Left colon (tissue), 2 donors: ENCODE data around the gene SYT3. TPM values are rescaled to one million over a fixed set of nuclear protein-coding genes. Genes with fewer than 3 reads are reported as not detected.

ENCODE experiments used
- ATAC-seq: fragments of 200-7000 bp; cut with Tn5 transposase; one replicate; pipeline ENCODE4 v1.9.1; 2020; ENCODE audit warnings: mild to moderate bottlenecking, moderate library complexity
- DNase-seq, 2 donors: peaks; one replicate each; pipeline ENCODE4 v3.0.0-alpha.2; 2020
- intact Hi-C, 2 donors: fragments of 100-400 bp; cut with DNase I in 1 of 2; cut with micrococcal nuclease in 1 of 2; formaldehyde crosslinking; loops; one replicate each; pipeline versions ENCODE4 v1.11.2 to v1.14.0; 2022; cut with DNase I, micrococcal nuclease
- long read RNA-seq: library from polyadenylated mRNA; unstranded; transcript quantifications from one replicate; pipeline ENCODE4 v2.0.0, GENCODE V29; 2021
- total RNA-seq, 2 donors: library from RNA; stranded (reverse); fragmentation: NEBNext Ultra II Directional; extraction: Animal tissue kit (Norgen Biotek cat#: 25700); gene quantifications; one replicate each; pipeline ENCODE4 v1.2.1, GENCODE V29; 2021
- donor health status: DM: no; HTN: no; CAD: no.
- donor health status: DM: yes; HTN: yes; CAD: no.

The SYT3 gene, protein sequence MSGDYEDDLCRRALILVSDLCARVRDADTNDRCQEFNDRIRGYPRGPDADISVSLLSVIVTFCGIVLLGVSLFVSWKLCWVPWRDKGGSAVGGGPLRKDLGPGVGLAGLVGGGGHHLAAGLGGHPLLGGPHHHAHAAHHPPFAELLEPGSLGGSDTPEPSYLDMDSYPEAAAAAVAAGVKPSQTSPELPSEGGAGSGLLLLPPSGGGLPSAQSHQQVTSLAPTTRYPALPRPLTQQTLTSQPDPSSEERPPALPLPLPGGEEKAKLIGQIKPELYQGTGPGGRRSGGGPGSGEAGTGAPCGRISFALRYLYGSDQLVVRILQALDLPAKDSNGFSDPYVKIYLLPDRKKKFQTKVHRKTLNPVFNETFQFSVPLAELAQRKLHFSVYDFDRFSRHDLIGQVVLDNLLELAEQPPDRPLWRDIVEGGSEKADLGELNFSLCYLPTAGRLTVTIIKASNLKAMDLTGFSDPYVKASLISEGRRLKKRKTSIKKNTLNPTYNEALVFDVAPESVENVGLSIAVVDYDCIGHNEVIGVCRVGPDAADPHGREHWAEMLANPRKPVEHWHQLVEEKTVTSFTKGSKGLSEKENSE
- total RNA-seq, result not detected
- long read RNA-seq, result 0 reads

DNA sequence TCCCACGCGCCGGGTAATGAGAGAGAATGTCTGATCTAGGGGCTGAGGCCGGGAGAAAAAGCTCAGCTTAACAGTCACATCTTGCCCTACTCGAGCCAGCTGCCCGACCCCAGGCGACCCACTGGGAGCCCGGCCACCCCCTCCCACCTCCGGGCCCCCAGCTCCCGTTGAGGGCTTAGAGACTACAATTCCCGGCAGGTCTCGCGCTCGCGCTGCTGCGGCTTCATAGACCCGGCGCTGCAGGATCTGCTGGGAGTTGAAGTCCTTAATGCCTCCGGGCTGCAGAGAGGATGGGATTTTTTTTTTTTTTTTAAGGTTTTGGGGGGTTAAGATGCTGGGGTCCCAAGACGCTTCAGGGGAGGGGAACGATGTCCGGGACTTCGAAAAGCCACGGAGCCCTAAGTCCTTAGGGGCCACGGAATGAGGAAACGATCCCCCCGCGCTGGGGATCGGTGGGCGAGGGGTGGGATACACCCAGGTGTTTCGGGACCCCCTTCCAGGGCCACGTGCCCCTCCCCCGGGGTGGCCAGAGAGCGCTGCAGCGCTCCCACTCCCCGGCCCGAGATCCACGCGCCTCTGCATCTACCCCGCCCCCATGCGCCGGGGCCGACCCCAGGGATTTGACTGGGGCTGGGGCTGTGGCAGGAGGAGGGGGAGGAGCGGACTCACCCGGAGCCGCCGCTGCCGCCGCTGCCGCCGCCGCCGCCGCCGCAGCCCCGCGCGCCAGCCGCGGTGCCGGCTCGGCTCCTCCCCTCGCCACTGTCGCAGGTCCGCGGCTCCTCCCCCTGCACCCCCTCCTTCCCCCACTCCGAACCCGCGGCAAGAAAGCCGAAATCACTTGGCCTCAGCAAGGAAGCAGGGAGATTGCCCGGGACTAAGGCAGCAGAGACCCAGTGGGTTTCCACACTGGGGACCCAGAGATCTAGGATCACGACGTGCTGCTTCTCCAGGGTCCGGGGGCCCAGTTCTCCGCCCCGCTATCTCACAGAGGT, at the start of gene SYT3:
Gene SYT3 (minus strand): TSS at position 761 of the 992 bp plus-strand sequence. CDS start 2,470 bp downstream, outside the sequence.
- peak; percentile 58 for ATAC-seq
- peak in 1 of 2 donors; percentile 28 for DNase-seq
- intact Hi-C loops, result no loop called here

DNA sequence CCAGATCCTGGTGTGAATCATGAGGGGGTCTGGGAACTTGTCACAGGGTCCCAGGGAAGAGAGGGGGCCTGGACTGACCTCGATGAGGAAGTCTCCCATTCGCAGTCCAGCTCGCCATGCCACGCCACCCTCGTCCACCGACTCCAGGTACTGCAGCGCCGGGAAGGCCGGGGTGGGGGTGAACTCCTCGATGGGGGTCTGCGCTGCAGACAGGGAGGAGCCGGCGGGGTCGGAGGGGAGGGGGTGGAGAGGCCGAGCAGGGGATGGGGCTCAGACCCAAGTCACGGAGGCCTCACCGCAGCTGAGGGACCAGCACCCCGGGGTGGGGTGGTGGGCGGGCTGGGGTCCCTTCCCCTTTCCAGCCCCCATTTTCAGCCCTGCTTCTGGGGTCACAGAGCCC, 49.1 kb upstream of the SYT3 start:
- ATAC-seq, result no peak
- no peak for DNase-seq
- intact Hi-C loops, result no loop called here

DNA sequence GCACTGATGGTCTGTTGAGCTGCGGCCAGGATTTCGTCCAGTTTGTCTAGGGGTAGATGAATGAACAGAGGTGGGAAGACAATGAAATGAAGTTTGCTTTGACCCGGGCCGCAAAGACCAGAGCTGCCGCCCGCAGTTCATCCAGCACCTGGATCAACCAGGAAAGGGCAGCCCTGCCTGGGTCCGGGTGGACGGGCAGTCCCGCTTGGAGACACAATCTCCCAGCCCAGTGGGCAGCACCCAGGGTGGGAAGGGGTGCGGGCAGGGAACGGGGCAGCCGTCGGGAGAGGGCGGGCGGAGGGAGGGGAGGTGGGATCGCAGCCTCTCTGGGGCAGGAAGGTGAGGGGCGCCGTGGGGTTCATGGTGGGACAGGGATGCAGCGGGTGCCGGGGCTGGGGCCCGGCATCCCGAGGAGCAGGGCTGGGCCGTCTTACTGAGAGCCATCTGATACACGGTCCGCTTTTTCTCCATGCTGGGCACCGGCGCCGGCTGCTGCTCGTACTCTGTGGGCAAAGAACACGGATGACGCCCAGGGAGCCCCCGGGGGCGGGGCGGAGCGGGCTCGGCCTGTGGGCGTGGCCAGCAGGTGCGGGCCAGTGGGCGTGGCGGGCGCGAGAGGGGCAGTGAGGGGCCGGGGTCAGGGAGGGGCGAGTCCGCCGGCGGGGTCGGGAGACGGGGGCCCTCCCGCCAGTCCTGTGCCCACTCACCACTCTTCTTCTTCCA, 46.8 kb upstream of the SYT3 start:
- ATAC-seq (no peak), DNase-seq (no peak)
- intact Hi-C loops, result no loop called here

DNA sequence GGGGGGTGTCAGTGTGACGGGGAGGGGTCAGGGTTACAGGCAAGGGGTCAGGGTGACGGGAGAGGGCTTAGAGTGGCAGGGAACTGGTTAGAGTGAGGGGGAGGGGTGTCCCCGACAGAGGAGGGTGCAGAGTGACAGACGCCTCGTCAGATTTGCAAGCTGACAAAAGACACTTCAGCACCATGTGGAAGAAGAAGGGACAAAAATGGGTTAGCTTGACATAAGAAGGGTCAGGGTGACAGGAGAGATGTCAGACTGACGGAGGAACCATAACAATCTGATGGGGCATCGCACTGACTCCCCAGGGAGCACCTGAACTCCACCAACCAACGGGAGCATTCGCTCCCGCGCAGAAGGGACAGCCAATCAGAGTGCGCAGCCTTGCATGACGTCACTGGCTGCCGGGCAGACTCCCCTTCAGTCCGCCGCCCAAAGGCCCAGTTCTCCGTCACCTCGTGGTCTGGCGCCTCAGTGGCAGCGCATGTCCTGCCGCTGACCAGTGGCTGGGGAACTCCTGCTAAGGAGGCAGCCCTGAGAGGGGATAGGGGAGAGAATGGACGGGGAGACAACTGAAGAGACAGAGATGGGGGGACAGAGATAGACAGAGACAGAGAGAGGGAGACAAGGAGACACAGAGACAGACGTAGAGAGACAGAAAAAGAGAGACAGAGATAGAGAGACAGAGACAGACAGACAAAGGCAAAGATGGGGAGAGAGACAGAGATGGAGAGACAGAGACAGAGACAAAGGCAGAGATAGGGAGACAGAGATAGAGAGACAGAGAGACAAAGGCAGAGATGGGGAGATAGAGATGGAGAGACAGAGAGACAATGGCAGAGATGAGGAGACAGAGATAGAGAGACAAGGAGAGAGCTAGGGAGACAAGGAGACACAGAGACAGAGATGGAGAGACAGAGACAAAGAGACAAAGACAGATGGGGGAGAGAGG, 39.8 kb upstream of the SYT3 start:
- intact Hi-C loops, result no loop called here
- ATAC-seq (peak; percentile 91), DNase-seq (peak; percentile 51 to 75)

DNA sequence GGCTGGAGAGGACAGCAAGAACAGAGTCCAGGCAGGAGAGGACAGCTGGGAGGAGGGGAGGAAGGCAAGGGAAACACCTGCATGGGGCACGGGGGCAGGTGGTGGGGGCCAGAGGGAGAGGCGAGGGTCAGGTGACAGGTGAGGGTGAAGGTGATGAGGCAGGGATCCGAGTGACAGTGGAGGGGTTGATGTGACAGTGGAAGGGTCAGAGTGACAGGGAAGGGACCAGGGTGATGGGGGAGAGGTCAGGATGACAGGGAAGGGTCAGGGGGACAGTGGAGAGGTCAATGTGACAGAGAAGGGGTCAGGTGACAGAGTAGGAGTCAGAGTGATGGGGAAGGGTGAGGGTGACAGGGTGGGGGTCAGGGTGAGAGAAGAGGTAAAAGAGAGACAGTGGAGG, 38.6 kb upstream of the SYT3 start:
- intact Hi-C loops, result no loop called here
- DNase-seq, result no peak
- no peak for ATAC-seq

DNA sequence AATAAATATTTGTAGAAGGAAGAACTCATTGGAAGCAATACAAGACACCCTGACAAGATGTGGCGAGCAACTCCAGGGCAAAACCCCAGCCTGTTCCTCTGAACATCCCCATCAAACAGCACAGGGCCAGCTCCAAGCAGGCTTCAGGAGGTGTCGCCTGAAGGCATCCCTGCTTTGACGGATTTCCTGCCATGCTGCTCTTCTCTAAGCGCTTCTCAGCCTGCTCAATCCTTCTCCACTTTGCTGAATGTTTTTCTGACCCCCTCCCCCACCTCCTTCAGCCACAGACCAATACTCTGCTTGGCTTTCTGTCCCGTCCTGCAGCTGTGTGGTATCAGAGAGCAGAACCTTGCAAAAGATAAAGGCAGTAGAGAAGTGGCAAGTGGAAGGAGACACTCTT, 38.0 kb upstream of the SYT3 start:
- ATAC-seq, result no peak
- intact Hi-C loops, result no loop called here

DNA sequence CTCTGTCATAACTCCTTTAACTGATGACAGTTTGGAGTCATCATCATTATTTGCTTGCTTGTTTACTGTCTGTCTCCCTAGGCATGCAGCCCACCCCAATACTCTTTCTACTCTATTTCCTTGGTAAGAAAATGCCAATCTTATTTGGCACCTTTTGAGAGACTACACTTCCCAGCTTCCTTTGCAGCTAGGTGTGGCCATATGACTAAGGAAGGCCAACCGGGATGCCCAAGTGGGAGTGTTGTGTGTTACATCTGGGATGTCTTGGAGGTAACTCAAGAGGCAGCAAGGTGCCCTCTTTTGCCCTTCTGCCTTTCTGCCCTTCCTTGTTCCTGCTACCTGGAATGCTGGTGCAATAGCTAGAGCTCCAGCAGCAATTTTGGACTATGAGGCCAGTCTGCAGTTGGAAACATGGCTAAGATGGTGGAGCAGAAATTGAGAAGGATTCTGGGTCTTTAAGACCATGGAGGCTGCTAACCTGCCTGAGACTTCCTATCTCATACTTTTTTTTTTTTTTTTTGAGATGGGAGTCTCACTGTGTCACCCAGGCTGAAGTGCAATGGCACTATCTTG, 37.0 kb upstream of the SYT3 start:
- no peak for ATAC-seq
- intact Hi-C loops, result no loop called here
- DNase-seq, result no peak

More for the DNA sequence above, 38.0 kb upstream of the SYT3 start:
- no peak for DNase-seq

DNA sequence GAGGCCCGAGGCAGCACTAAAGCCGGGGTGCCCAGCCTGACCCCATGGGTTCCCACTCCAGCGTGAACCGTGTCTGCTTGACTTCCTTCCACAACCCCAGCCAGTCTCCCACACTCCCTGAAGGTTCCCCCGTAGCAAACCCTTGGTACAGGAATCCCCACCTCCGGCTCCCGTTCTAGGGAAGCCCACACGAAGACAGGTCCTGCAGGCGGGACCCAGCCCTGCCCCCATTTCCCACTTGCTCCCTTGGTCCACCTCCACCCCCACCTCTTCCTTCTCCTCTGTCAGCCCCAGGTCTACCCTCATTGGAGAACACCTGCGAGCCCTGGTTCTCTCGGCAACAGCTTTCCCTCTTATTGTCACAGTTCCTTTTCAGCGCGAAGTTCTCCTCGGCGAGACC, 33.4 kb upstream of the SYT3 start:
- no peak for ATAC-seq
- intact Hi-C loops, result no loop called here
- no peak for DNase-seq

DNA sequence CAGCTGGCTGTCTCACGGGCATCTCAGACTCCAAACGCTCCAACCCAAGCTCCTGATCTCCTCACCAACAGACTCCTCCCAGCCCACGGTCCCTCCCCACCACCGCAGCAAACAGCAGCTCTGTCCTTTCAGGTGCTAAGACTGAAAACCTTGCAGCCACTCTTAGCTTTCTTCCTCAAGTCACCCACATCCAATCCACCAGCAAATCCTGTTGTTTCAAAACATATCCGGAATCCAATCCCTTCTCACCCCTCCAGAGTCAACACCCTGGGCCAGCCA, 30.4 kb upstream of the SYT3 start:
- DNase-seq, result no peak
- intact Hi-C loops, result no loop called here
- ATAC-seq, result no peak

DNA sequence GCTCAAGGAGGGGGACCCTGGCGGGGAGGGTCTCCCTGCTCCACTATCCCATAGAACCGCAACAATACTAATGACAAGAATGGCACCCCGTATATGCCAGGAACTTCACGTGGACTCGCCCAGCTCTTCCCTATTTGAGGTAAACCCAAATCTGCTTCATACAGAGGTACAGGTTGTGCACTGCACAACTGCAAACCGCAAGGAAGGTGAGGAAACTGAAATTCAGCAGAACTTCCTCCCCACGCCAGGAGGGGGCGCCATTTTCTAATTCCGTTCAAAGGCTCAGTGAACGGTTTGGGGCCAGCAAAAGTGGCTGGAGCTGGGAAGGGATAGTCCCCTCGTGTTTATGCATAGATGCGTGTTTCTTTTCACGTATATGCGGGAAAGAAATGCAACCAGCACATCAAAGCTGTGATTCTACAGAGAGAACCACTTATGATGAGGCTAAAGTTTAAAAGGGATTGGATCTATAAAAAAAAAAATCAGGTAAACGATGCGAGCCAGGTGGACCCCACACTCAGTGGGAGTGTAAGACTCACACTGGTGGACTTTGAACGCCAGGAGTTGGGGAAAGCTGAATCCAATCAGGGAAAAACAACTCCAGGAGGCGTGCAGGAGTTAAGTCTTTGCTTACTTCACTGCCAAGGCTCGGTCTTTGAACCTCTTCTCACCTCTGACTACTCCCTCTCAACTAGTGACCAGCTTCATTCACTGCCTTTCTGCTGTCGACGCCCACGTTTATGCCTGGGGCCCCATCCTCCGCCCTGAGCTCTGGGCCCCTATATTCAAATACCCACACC, 29.8 kb upstream of the SYT3 start:
- ATAC-seq (no peak), DNase-seq (peak in 1 of 2 donors; percentile 16)
- intact Hi-C loops, result no loop called here

DNA sequence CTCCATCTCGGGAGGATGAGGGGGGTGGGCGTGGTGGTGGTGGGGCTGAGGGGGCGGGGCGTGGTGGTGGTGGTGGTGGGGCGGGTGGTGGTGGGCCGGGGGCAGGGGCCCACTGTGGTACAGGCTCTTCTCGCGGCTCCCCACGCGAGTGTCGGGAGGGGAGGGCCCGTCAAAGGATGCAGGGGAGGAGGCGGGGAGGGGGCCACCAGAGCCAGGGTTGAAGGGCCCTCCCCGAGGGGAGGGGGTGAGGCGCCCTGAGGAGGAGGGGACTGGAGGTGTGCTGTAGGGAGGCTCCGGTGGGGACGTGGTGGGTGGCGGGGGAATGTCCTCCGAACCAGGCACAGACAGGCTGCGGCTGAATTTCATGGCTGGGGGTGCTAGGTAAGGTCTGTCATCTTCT, 29.2 kb upstream of the SYT3 start:
- no peak for DNase-seq
- intact Hi-C loops, result no loop called here
- no peak for ATAC-seq

DNA sequence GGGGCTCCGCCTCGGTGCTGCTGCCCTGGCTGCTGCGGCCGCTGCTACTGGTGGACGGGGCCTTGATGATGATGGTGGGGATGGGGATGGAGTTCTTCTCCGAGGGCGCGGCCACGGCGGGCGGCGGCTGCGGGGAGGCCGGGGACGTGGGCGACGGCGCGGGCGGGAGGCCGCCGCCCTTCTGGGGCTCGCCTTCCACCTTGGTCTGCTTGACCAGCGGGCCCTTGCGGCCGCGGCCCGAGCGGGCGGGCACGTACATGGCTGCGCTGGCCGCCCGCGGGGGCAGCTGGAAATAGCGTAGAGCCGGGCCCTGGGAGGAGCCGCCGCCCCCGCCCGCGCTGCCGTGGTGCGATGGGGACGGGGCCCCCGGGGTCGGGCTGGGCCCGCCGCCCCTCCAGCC, 28.7 kb upstream of the SYT3 start:
- ATAC-seq (no peak), DNase-seq (no peak)
- intact Hi-C loops, result no loop called here

DNA sequence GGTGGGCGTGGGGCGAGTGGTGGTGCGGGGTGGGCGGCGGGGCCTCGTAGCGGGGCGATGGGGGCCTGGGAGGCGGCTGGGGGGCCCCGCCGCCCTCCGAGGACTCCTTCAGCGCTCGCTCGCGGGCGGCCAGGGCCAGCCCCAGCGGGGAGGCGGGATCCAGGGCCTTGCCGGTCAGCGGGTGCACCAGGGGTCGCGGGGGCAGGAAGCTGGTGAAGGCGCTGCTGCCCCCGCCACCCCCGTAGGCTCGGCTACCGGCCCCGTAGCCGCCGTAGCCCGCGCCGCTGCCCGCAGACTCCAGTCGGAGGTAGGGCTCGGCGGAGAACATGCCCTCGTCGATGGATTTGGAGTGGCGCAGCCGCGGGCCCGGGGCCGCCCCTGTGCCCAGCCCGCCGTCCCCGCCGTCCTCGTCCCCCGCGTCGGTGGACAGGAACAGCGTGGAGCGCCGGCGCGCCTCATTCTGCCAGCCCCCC, 28.1 kb upstream of the SYT3 start:
- intact Hi-C loops, result no loop called here
- no peak for DNase-seq
- ATAC-seq, result no peak

DNA sequence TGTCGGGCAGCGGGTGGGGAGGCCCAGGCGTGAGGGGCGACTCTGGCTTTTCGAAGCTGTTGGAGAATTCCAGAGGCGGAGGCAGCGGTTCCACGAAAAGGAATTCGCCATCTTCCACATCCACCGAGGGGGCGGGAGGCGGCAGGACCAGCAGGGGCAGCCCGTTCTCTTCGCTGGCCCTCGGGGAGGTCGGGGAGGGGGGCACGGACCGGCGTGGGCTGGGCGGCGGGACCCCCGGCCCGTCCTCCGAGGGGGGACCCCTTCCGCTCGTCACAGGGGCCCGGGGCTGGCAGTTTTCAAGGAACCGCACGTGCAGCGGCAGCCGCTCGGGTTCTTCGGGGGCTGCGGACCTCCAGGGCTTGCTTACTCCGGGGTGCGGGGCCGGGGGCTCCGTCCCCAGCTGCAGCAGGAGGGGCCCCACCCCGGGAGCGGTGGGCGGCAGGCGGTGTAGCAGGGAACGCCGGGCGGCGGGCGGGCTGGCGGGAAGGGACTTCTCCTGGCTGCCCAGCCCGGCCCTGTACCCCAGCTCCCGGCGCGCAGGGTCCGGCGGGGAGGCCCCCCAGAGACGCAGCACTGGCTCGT, 27.6 kb upstream of the SYT3 start:
- DNase-seq (no peak), ATAC-seq (no peak)
- intact Hi-C loops, result no loop called here

DNA sequence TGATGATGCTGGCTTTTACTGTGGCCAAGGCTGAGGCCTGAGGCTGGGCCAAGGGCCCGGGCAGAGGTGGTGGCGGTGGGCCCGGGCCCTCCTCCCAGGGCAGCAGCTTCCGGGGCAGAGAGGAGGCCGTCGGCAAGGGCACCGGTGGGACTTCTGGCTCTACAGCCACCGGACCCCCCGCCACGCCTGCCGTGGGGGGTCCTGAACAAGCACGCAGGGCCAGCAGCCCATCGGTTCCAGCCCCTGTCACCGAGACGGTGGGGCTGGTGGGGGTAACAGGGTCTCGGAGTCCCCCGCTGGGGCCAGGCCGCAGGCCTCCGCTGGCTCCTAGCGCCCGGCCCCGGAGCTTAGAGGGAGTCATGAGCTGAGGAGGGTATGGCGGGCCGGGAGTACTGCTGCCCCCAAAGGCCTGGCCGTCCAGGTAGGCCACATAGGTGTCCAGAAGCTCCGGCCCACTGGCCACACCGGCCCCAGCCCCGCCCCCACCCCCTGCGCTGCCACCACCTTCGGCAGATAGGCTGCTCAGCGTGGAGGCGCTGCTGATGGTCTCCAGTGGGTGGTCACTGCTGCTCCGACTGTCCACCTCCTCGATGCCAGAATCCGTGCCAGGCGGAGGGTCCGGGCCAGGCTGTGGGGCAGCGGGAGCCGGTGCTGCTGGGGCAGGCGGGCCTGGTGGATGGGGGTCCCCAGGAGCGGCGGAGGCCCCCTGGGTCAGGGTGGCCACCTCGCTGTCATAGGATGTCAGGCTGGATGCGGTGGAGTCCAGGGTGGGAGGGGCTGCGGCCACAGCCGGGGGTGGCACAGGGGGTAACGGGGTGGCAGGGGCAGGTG, 26.9 kb upstream of the SYT3 start:
- no peak for ATAC-seq

DNA sequence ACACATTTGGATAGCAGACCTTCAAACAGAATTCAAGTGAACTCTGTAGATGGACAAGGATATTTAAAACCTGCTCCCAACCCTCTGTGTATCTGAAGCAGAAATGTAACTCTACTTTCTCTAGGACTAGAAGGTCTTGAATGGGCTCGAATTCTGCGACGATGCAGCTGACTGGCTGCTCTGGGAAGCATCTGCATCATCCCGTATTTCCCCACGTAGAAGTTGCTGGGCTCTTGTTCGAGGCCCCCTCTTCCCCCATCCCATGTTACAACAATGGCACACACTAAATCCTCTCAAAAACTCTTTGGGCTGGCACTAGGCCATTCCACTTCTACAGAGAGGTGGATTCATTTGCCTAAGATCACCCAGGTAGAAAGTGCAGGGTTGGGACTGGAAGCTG, 24.5 kb upstream of the SYT3 start:
- DNase-seq (no peak), ATAC-seq (no peak)
- intact Hi-C loops, result no loop called here

More for the DNA sequence above, 26.9 kb upstream of the SYT3 start:
- DNase-seq, result no peak
- intact Hi-C loops, result no loop called here
